Testis (tissue), 2 donors: Measurements from ENCODE around the gene SPOCD1.

Experiments used
- CTCF ChIP-seq, 3 experiments: fragments of 450-650 bp in 2 of 3; fragments of 200-600 bp in 1 of 3; sonication (generic) in 1 of 3; IDR thresholded peaks; one replicate each; pipeline ENCODE4 v1.5.1; 2016 to 2019; ENCODE audit warnings: antibody characterized with exemption in 3 of 3, mild to moderate bottlenecking in 2 of 3, moderate library complexity in 1 of 3
- POLR2A ChIP-seq: fragments of 450-650 bp; IDR thresholded peaks from one replicate; pipeline ENCODE4 v1.6.1; 2017; ENCODE audit warnings: antibody characterized with exemption, mild to moderate bottlenecking, moderate library complexity

GRCh38 chr1:31774495-31774894 is 41.3 kb downstream of the SPOCD1 start:
- TF ChIP-seq CTCF (IDR thresholded peaks at IDR 0.05): no peak
- TF ChIP-seq POLR2A: no peak
